ENCODE measurements around the gene CTNND2.

- TF ChIP-seq, protein P1, sequence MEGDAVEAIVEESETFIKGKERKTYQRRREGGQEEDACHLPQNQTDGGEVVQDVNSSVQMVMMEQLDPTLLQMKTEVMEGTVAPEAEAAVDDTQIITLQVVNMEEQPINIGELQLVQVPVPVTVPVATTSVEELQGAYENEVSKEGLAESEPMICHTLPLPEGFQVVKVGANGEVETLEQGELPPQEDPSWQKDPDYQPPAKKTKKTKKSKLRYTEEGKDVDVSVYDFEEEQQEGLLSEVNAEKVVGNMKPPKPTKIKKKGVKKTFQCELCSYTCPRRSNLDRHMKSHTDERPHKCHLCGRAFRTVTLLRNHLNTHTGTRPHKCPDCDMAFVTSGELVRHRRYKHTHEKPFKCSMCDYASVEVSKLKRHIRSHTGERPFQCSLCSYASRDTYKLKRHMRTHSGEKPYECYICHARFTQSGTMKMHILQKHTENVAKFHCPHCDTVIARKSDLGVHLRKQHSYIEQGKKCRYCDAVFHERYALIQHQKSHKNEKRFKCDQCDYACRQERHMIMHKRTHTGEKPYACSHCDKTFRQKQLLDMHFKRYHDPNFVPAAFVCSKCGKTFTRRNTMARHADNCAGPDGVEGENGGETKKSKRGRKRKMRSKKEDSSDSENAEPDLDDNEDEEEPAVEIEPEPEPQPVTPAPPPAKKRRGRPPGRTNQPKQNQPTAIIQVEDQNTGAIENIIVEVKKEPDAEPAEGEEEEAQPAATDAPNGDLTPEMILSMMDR (IDR thresholded peaks at IDR 0.05) = no peak
- no peak for TF ChIP-seq EZH2 (IDR thresholded peaks at IDR 0.05)
Observed at GRCh38 chr5:11931638-11932037, 27.4 kb upstream of the CTNND2 start.
